Keratinocyte (primary cell): ENCODE data around the gene CHRDL1.

Experiments used
- CTCF ChIP-seq, 3 experiments: IDR thresholded peaks in 1 of 3; conservative IDR thresholded peaks in 1 of 3; optimal IDR thresholded peaks in 1 of 3; 2 replicates in 2 of 3; 3 replicates in 1 of 3; pipeline versions ENCODE3 to v1.5.1; 2011; ENCODE audit warnings: low read length in 3 of 3, mild to moderate bottlenecking in 3 of 3, moderate library complexity in 2 of 3, control low read depth in 1 of 3, inconsistent platforms in 1 of 3; ENCODE audit not compliant: insufficient read depth in 2 of 3; ENCODE audit errors: extremely low read depth in 1 of 3
- EZH2 ChIP-seq: IDR thresholded peaks from one replicate; pipeline ENCODE4 v1.6.1; 2012; ENCODE audit warnings: inconsistent platforms, mild to moderate bottlenecking, low read length, moderate library complexity

DNA sequence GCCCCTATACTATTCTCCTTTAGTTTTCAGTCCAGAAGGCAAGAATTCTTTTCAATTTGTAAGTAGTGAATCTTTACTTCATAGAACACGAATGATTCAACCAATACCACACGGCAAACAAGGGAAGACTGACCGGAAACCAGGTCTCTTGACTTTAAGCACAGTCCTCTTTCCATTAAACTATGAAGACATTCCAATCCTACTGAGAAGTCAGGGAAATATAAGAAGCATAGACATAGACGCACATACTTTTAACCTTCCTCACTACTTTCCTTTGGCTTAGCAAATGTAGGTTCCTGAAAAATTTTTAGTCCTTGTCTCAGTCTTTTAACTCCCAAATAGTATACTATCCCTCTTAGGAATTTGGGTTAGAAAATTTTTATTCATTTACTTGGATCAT lies 9.1 kb downstream of the CHRDL1 start:
- TF ChIP-seq EZH2 (no peak), CTCF (optimal IDR thresholded peaks at IDR 0.05 in 1 of 3, IDR thresholded peaks at IDR 0.05 in 1 of 3, conservative IDR thresholded peaks at IDR 0.05 in 1 of 3; ENCODE audit: extremely low read depth in 1 of 3, insufficient read depth in 2 of 3, low read length in 3 of 3) (no peak)
